Measurements from ENCODE around the gene VWA3A. TPM values are rescaled to one million over a fixed set of nuclear protein-coding genes. Genes with fewer than 3 reads are reported as not detected.
"Not testable (repeated sequence)": the region's sequence is repeated elsewhere in the genome, so short reads cannot be mapped to it uniquely, and the experiment has no call there.

Gene VWA3A, protein sequence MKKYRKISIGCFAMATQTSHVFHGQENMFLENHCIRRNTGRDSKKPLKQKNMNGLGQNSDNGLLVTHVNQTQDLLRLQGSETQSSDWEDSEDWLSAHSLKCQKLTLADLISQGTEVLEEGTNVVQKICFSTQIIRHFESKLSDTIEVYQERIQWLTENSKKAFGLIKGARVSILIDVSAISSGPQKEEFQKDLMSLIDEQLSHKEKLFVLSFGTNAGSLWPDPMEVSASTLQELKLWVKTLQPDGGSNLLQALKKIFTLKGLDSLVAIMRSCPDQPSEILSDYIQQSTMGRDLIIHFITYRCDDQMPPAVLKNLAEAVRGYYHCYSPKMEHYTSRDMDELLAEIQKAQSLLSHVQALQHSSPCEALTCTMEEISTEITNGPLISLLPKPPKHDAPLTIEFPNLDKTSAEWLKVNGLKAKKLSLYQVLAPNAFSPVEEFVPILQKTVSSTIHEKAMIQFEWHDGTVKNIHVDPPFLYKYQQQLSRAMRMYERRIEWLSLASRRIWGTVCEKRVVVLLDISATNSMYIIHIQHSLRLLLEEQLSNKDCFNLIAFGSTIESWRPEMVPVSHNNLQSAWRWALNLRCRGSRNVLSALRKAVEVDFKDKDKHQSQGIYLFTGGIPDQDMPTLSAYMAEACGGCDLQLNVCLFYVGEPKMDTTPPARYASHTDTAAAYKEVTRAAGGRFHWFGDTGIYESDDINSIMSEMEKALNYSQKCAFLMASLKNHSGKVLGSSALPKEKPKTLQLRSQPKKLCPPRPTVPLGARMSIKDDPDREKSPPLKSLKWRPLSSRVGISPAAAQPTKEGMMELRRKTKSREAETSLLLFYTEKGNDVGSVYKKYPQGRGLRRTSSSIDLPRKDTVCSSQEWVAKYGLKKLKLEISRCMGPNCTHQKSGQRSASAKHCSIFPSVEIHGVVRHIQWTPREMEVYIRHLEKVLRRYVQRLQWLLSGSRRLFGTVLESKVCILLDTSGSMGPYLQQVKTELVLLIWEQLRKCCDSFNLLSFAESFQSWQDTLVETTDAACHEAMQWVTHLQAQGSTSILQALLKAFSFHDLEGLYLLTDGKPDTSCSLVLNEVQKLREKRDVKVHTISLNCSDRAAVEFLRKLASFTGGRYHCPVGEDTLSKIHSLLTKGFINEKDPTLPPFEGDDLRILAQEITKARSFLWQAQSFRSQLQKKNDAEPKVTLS
- total RNA-seq, result 0.20 and 0.32 TPM in 2 replicates

DNA sequence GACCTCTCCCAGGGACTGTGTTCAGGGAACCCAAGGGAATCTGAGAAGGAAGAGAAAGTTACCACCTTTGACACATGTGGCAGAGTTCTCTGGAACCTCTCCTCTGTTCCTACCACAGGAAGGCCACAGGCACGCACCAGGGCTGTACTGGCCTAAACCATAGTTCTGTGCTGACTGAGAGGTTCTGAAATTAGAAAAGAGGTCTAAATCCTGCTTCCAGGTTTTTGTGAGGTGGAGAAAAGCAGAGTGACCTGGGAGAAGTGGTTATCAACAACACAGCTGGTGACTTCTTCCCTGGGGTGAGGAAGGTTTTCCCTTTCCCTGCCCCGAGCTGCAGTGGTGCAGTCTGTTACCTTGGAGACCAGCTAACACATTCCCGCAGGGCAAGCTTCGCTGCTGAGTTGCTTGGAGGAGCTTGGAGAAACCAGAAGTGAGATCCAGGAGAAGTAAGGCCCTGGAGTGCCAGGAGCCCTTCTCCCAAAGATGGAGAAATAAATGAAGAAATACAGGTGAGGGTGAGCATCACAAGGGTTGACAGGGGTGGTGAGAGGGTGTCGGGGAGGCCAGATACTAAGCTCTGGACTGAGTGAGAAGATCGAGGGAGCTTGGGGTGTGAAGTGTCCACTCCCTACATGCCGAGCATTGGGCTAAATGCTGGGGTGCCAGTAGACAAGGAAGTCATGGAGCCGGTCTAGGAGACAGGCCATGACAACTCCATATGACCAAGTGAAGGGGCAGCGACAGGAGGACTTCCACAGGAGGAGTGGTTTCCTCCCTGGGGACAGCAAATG is at the start of gene VWA3A:
TSS of gene VWA3A (plus strand) at position 399 of the 791 bp plus-strand sequence. CDS start at position 496, 97 bp downstream.
- intact Hi-C loops (cut with micrococcal nuclease), result no loop called here

DNA sequence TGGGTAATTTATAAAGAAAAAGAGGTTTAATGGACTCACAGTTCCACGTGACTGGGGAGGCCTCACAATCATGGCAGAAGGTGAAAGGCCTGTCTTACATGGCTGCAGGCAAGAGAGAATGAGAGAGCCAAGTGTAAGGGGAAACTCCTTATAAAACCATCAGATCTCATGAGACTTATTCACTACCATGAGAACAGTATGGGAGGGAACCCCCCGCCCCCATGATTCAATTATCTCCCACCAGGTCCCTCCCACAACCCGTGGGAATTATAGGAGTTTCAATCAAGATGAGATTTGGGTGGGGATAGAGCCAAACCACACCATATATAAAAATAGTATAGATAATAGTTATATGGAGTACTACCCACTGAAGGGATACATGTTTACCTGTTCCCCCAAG is 48.5 kb upstream of the VWA3A start:
- intact Hi-C loops (cut with micrococcal nuclease), result not testable (repeated sequence)

DNA sequence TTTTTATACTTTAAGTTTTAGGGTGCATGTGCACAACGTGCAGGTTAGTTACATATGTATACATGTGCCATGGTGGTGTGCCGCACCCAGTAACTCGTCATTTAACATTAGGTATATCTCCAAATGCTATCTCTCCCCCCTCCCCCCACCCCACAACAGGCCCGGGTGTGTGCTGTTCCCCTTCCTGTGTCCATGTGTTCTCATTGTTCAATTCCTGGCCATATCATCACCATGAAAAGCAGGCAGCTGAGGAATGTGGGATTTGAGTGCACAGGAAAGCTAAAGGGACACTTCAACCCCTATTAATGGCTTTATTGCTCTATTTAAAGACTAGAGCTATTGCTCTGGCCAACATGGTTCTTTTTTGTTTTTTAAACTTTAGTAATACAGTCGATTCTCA is 46.5 kb upstream of the VWA3A start:
- intact Hi-C loops (cut with micrococcal nuclease), result not testable (repeated sequence)

GRCh38 chr16:22050963-22051362 is 41.4 kb upstream of the VWA3A start:
- intact Hi-C loops (cut with micrococcal nuclease), result no loop called here

DNA sequence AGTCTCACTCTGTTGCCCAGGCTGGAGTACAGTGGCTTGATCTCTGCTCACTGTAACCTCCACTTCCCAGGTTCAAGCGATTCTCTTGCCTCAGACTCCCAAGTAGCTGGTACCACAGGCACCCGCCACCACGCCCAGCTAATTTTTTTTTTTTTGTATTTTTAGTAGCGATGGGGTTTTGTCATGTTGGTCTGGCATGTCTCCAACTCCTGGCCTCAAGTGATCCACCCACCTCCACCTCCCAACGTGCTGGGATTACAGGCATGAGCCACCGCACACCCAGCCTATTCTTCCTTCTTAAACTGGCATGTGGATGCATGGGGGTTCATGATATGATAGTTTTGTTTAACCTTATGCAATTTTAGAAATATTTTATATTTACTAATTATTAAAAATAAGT is 39.4 kb upstream of the VWA3A start:
- intact Hi-C loops (cut with micrococcal nuclease), result no loop called here

DNA sequence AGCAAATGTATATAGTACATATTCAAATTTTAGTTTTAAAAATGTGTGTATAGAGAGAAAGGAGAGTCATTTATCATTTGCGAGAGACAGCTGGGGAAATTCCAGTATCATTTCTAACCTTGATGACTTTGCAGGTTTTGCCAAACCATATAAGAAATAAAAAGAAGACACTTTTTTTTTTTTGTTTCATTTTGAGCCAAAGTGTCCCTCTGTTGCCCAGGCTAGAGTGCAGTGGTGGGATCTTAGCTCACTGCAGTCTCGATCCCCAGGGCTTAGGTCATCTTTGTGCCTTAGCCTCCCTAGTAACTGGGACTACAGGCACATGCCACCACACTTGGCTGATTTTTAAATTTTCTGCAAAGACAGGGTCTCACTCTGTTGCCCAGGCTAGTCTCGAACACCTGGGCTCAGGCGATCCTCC is 38.4 kb upstream of the VWA3A start:
- intact Hi-C loops (cut with micrococcal nuclease), result no loop called here

DNA sequence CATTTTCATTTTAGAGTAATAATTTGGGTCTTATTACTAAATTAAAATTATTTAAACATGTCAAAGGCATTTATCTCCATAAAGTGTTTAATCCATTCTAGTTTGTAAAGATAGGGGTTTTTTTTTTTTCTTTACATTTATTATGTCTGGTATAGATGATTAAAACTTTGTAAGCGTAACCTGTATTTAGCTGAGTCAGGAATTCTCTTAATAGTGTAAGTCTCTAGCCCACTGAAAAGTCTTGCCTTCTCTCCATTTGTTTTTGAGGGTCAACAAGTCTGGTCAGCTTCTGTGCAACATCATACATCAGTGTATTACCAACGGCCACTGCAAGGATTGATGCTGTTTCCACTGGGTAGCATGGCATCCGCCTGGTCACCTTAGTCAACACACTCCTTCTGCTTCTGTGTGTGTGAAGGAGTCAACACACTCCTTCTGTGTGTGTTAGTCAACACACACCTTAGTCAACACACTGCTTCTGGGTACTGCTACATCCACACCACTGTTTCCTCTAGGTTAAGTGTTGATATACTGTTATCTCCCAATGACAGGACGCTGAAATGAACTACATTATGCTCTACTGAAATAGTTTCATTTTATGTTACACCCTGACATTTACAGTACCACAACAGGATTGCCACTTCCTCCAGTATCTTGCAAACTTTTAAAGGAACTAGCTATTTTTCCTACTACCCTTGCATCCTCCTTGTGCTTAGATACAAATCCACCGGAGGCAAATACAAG is 37.3 kb upstream of the VWA3A start:
- intact Hi-C loops (cut with micrococcal nuclease), result loop anchor here (1.0 to 5.0 kb wide), 3 partner anchors 48 to 473 kb away; no protein-coding TSS in a partner anchor

DNA sequence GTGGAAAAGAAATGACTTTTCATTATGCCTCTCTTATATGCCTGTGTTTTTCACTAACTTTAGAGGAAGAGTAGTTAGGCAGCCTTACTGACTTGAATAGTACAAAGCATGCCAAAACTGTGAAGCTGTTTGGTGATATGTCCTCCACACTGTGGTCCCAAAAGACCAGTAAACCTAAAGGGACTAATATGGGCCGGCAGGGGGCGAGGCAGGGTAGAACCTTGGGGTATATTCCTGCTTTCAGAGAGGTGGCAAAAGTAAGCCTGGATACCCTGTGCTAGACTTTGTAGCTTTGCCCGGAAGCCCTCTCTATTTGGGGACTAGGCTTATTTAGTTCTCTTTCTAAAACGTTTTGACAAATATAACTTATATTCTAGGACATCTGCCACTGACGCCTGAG is 36.5 kb upstream of the VWA3A start:
- intact Hi-C loops (cut with micrococcal nuclease), result loop anchor here (1.0 to 5.0 kb wide), 3 partner anchors 49 to 474 kb away; no protein-coding TSS in a partner anchor

DNA sequence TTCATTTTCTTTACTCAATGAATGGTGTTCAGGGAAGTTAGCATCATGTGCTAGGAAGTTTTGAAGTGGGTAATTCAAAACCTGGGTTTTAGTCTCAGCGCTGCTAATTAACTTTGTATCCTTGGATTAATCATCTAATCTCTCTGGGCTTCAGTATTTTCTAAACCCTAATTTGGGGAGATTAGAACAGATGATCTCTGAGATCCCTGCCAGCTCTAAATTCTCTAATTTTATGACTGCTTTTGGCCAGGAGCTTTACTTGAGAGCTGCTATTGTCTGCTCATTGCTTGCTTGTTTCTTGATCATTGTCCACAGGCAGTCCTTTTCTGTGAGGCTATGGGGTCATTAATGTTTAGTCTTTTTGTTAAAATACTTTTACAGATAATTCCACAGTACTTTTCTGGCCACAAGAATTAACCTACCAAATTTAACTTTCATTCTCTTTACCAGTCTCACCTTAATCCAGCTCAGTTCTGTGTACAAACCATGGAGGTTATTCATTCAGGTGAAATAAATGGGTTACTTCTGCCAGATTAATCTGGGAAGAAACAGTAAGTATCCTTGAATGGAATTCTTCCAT is 28.4 kb upstream of the VWA3A start:
- intact Hi-C loops (cut with micrococcal nuclease), result no loop called here

- intact Hi-C loops (cut with micrococcal nuclease), result no loop called here
These were observed 27.1 kb upstream of the VWA3A start for GRCh38 chr16:22065252-22065651.

DNA sequence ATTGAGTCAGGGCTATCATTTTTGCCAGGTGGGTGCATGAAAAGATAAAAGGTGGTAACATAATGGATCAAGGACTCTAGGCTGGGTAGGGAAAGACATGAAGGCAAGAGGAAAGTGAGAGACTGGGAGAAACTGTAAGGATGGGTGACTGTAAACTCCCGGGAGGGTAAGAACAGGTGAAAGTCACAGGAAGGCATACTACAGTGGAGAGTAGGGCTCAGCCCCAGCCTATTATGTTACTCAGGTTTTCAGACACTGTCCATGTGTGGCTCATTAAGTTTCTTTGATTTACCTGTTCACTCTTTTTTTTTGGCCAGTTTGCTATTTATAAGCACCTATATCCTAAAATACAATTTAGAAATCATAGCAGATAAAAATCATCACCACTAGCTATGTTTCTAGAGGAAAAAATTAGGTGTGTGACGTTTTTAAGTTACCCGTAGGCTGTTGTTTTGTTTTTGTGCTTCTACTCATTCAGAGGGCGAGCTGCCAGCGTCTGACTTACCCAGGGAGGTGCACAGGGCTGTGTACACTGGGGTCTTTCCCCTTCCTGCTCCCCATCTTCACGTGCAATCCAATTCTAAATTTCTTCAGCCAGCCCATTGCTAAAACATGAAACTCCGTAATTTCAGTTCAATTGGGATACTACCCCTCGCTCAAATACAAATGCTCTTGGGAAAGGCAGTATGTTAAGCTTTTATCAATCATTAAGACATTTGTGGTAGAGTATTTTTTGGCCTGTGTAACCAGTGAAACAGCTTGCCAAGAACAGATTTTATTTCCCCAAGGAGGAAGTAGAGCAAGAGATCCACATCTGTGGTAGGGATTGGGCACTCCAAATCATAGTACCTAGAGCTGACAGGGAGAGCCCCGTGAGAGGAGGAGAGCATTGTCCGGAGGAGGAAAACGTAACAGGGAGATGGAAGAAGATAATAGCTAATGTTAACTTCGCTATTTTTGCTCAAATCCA is 21.7 kb upstream of the VWA3A start:
- intact Hi-C loops (cut with micrococcal nuclease), result loop anchor here (10.0 kb wide), 1 partner anchor 416 kb away; the partner anchor contains the start of gene IGSF6

- intact Hi-C loops (cut with micrococcal nuclease), result loop anchor here (10.0 kb wide), 1 partner anchor 417 kb away; the partner anchor contains the start of gene IGSF6
These were observed 20.9 kb upstream of the VWA3A start for GRCh38 chr16:22071331-22071910.

GRCh38 chr16:22073350-22073749 is 19.0 kb upstream of the VWA3A start:
- intact Hi-C loops (cut with micrococcal nuclease), result loop anchor here (10.0 kb wide), 1 partner anchor 419 kb away; the partner anchor contains the start of gene IGSF6

DNA sequence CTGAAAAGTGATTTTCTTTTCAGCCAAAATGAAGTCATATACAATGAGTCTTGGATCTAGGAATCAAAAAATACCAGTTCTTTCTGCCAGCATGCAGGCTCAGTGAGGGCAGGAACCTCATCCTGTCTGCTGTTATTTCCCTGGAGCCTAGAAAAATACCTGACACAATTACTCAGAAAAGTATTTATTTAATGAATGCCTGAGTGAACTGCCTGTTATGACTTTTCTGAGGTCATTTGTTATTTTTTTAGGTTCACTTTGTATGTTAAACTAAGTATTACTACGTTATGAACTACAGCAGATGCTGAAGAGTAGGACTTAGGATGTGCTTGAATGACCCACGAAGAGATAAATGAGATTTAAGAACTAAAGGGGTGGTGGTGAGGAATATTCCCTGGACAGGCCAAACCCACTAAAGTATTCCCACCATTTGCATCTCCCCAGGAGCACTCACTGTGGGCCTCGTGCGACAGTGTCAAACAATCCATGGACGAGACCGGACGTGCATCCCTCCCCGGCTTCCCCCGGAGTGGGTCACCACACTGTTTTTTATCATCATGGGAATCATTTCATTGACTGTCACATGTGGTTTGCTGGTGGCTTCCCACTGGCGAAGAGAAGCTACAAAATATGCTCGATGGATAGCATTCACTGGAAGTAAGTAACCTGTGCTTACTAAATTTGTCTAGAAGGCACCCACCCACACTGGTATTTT is 17.1 kb upstream of the VWA3A start:
- intact Hi-C loops (cut with micrococcal nuclease), result loop anchor here (10.0 kb wide), 1 partner anchor 420 kb away; the partner anchor contains the start of gene IGSF6

DNA sequence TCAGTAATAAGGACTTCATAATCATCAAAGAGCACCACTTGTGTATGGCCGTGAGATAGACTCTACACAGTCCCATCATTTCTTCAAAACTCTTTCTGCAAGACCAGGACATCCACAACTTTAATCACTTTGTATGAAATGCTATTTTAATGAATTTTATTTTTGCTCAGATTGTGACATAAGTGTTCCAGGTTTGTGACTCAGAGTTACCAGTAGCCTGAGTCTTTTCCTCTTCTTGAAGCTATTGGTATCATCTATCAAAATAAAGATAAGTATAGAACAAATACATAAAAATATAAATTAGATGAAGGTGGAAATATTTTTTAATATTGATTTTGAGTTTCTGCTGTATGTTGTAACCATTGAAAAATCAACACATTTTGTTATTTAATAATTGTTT is 16.6 kb upstream of the VWA3A start:
- intact Hi-C loops (cut with micrococcal nuclease), result loop anchor here (2.0 to 10.0 kb wide), 2 partner anchors 221 to 421 kb away; partner anchors contain the start of genes IGSF6 and POLR3E

DNA sequence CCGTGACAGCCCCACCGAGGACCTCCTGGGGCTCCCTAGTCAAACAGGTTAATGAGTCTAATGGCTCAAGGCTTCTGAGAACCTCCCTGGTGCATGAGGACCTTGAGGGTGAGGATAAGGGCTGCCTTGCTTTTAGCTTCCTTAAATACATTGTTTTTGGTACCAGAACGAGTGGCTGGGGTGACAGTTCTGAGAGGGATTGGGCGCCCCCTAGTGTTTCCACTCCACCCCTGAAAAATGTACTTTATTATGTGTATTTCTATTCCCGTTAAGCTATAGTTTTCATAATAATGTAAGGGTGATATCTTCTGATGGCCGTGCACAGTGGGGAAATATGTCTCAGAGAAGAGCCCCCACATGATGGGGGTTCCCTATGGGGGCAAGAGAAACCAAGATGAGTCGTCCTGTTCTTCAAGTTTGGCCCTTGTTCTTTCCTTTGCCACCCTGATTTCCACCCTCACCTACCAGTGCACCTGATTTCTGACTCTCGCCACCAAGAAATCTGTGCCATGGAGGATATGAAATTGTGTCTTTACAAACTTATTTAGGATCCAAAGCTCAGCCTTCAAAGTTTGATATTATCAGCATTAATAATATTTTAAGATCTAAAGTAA is 14.5 kb upstream of the VWA3A start:
- intact Hi-C loops (cut with micrococcal nuclease), result loop anchor here (1.0 to 10.0 kb wide), 6 partner anchors 21 to 423 kb away; partner anchors contain the start of genes IGSF6, PDZD9, POLR3E and UQCRC2
